MM.1S (cell line): ENCODE data around the gene OSR1.

Experiments used
- DNase-seq: peaks from one replicate; pipeline ENCODE4 v3.0.0-alpha.2; 2015
- H2AFZ ChIP-seq: fragments of 300-600 bp; sonication (generic); 2 replicates; pipeline ENCODE4 v1.6.0; 2016; ENCODE audit warnings: antibody characterized with exemption, low read length
- H3F3A ChIP-seq: fragments of 300-600 bp; sonication (generic); 2 replicates; pipeline ENCODE4 v1.6.1; 2016; ENCODE audit warnings: mild to moderate bottlenecking, antibody characterized with exemption, low read length, moderate library complexity, mixed read lengths; ENCODE audit not compliant: insufficient read depth
- H3K27ac ChIP-seq: fragments of 300-600 bp; sonication (generic); 2 replicates; pipeline ENCODE4 v1.5.1; 2016; ENCODE audit warnings: mild to moderate bottlenecking, low read length
- H3K27me3 ChIP-seq: fragments of 300-600 bp; sonication (generic); replicated peaks from 2 replicates; pipeline ENCODE4 v1.6.0; 2016; ENCODE audit warnings: low read length; ENCODE audit not compliant: insufficient read depth
- H3K36me3 ChIP-seq: fragments of 300-600 bp; sonication (generic); replicated peaks from 2 replicates; pipeline ENCODE4 v1.6.1; 2016; ENCODE audit warnings: mild to moderate bottlenecking, low read length, mixed read lengths; ENCODE audit not compliant: insufficient read depth
- H3K4me1 ChIP-seq: fragments of 300-600 bp; sonication (generic); 2 replicates; pipeline ENCODE4 v1.6.1; 2016; ENCODE audit warnings: low read length, mixed read lengths
- H3K4me2 ChIP-seq: fragments of 300-600 bp; sonication (generic); 2 replicates; pipeline ENCODE4 v1.6.0; 2016; ENCODE audit warnings: low read depth, low read length
- H3K4me3 ChIP-seq: fragments of 300-600 bp; sonication (generic); 2 replicates; pipeline ENCODE4 v1.5.1; 2016; ENCODE audit warnings: low read length, mixed read lengths
- H3K79me2 ChIP-seq: fragments of 300-600 bp; sonication (generic); 2 replicates; pipeline ENCODE4 v1.6.1; 2016; ENCODE audit warnings: mixed run types, low read length, mixed read lengths
- H3K9ac ChIP-seq: fragments of 300-600 bp; sonication (generic); 2 replicates; pipeline ENCODE4 v1.6.1; 2016; ENCODE audit warnings: low read length, mixed read lengths
- H3K9me2 ChIP-seq: fragments of 300-600 bp; sonication (generic); replicated peaks from 2 replicates; pipeline ENCODE4 v1.6.1; 2016; ENCODE audit warnings: mild to moderate bottlenecking, low read length, mixed read lengths; ENCODE audit not compliant: insufficient read depth
- H3K9me3 ChIP-seq: fragments of 300-600 bp; sonication (generic); replicated peaks from 2 replicates; pipeline ENCODE4 v1.6.1; 2016; ENCODE audit warnings: mild to moderate bottlenecking, low read length, mixed read lengths; ENCODE audit not compliant: insufficient read depth
- H4K20me1 ChIP-seq: fragments of 300-600 bp; sonication (generic); 2 replicates; pipeline ENCODE4 v1.6.1; 2016; ENCODE audit warnings: mild to moderate bottlenecking, low read length, moderate library complexity, mixed read lengths; ENCODE audit not compliant: insufficient read depth
- EZH2 ChIP-seq: fragments of 300-600 bp; sonication (generic); optimal IDR thresholded peaks from 2 replicates; pipeline ENCODE3; 2017; ENCODE audit warnings: low read depth, mild to moderate bottlenecking, antibody characterized with exemption, low read length, mixed read lengths
- EZH2phosphoT487 ChIP-seq: fragments of 300-600 bp; sonication (generic); IDR thresholded peaks from 2 replicates; pipeline ENCODE4 v1.6.1; 2018; ENCODE audit warnings: antibody characterized with exemption, low read length
- TF ChIP-seq, protein P1 (sequence below): fragments of 300-600 bp; sonication (generic); IDR thresholded peaks from 2 replicates; pipeline ENCODE4 v1.5.1; 2016; ENCODE audit warnings: antibody characterized with exemption, low read length, mixed read lengths

OSR1 gene

GRCh38 chr2:19362094-19362754 is 3.8 kb upstream of the OSR1 start:
- Histone ChIP-seq H3K27me3 (peaks cover 39% of the 10 kb centered on the region), H3K36me3 (no peaks in the 10 kb centered on the region), H3K4me1 (no peaks in the 10 kb centered on the region), H3K27ac (no peak overlapping the region), H3K9me3 (no peaks in the 10 kb centered on the region), H4K20me1 (no peaks in the 10 kb centered on the region), H2AFZ (peak overlapping the region; percentile 11; the same call in 1 of the 2 replicates), H3K79me2 (no peaks in the 10 kb centered on the region), H3K4me2 (peak overlapping the region; percentile 67), H3K9ac (no peak overlapping the region), H3K4me3 (peak overlapping the region; percentile 42), H3K9me2 (no peaks in the 10 kb centered on the region), H3F3A (no peaks in the 10 kb centered on the region)
- peak; percentile 21 for DNase-seq
- TF ChIP-seq EZH2 (no peak), EZH2phosphoT487 (no peak)
- TF ChIP-seq, protein P1, sequence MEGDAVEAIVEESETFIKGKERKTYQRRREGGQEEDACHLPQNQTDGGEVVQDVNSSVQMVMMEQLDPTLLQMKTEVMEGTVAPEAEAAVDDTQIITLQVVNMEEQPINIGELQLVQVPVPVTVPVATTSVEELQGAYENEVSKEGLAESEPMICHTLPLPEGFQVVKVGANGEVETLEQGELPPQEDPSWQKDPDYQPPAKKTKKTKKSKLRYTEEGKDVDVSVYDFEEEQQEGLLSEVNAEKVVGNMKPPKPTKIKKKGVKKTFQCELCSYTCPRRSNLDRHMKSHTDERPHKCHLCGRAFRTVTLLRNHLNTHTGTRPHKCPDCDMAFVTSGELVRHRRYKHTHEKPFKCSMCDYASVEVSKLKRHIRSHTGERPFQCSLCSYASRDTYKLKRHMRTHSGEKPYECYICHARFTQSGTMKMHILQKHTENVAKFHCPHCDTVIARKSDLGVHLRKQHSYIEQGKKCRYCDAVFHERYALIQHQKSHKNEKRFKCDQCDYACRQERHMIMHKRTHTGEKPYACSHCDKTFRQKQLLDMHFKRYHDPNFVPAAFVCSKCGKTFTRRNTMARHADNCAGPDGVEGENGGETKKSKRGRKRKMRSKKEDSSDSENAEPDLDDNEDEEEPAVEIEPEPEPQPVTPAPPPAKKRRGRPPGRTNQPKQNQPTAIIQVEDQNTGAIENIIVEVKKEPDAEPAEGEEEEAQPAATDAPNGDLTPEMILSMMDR = no peak

- peaks cover 44% of the 10 kb centered on the region for H3K27me3 ChIP-seq
- no peak overlapping the region for H3K4me3 ChIP-seq
These were observed 3.0 kb upstream of the OSR1 start for GRCh38 chr2:19361325-19361990.

GRCh38 chr2:19360966-19361321 is 2.5 kb upstream of the OSR1 start:
- Histone ChIP-seq H3K27me3 (peaks cover 49% of the 10 kb centered on the region), H2AFZ (no peak overlapping the region), H3F3A (no peaks in the 10 kb centered on the region), H3K4me3 (no peak overlapping the region), H3K36me3 (no peaks in the 10 kb centered on the region), H3K9me2 (no peaks in the 10 kb centered on the region), H3K9me3 (no peaks in the 10 kb centered on the region), H3K4me2 (no peak overlapping the region), H4K20me1 (no peaks in the 10 kb centered on the region), H3K79me2 (no peaks in the 10 kb centered on the region), H3K27ac (no peak overlapping the region), H3K9ac (no peak overlapping the region), H3K4me1 (no peaks in the 10 kb centered on the region)
- DNase-seq = no peak
- TF ChIP-seq EZH2 = no peak
- TF ChIP-seq, protein P1 = no peak
- TF ChIP-seq EZH2phosphoT487 = no peak

More at GRCh38 chr2:19361325-19361990, 3.0 kb upstream of the OSR1 start:
- no peaks in the 10 kb centered on the region for H3K79me2 ChIP-seq
- H3K9ac ChIP-seq = no peak overlapping the region
- no peaks in the 10 kb centered on the region for H3K9me2 ChIP-seq
- H3F3A ChIP-seq = no peaks in the 10 kb centered on the region
- H3K4me1 ChIP-seq = no peaks in the 10 kb centered on the region
- H3K9me3 ChIP-seq = no peaks in the 10 kb centered on the region
- TF ChIP-seq EZH2phosphoT487 (no peak), EZH2 (no peak)
- TF ChIP-seq, protein P1 = no peak
- H3K36me3 ChIP-seq = no peaks in the 10 kb centered on the region
- H2AFZ ChIP-seq = no peak overlapping the region
- no peak for DNase-seq
- no peaks in the 10 kb centered on the region for H4K20me1 ChIP-seq
- no peak overlapping the region for H3K27ac ChIP-seq
- H3K4me2 ChIP-seq = peak overlapping the region; percentile 67; the same call in 1 of the 2 replicates
